OCI-LY1 (cell line): ENCODE data around the gene SH3RF1.

Source experiments
- H2AFZ ChIP-seq: fragments of 200-600 bp; sonication (generic), shearing (Covaris generic); 2 replicates; pipeline ENCODE4 v1.6.0; 2014; ENCODE audit warnings: antibody characterized with exemption, mild to moderate bottlenecking, low read length
- H3F3A ChIP-seq: fragments of 200-600 bp; sonication (generic), shearing (Covaris generic); 2 replicates; pipeline ENCODE4 v1.6.0; 2014; ENCODE audit warnings: mild to moderate bottlenecking, antibody characterized with exemption, low read length, moderate library complexity; ENCODE audit not compliant: insufficient read depth
- H3K27ac ChIP-seq: fragments of 200-600 bp; sonication (generic); 2 replicates; pipeline ENCODE4 v1.5.1; 2014; ENCODE audit warnings: low read length, mixed run types, mild to moderate bottlenecking, low read depth; ENCODE audit not compliant: poor library complexity, severe bottlenecking
- H3K27me3 ChIP-seq: fragments of 200-600 bp; sonication (generic); 2 replicates; pipeline ENCODE4 v1.6.0; 2014; ENCODE audit warnings: antibody characterized with exemption, mild to moderate bottlenecking, low read length, moderate library complexity; ENCODE audit not compliant: insufficient read depth
- H3K36me3 ChIP-seq: fragments of 200-600 bp; sonication (generic); 2 replicates; pipeline ENCODE4 v1.6.1; 2014; ENCODE audit warnings: mild to moderate bottlenecking, antibody characterized with exemption, low read length, moderate library complexity, mixed read lengths; ENCODE audit not compliant: insufficient read depth
- H3K4me1 ChIP-seq: fragments of 200-600 bp; sonication (generic); 2 replicates; pipeline ENCODE4 v1.5.1; 2014; ENCODE audit warnings: mild to moderate bottlenecking, low read length, moderate library complexity; ENCODE audit not compliant: insufficient read depth, severe bottlenecking
- H3K4me2 ChIP-seq: fragments of 200-600 bp; sonication (generic), shearing (Covaris generic); 2 replicates; pipeline ENCODE4 v1.6.1; 2014; ENCODE audit warnings: low read length
- H3K4me3 ChIP-seq: fragments of 200-600 bp; sonication (generic); 2 replicates; pipeline ENCODE4 v1.5.1; 2014; ENCODE audit warnings: low read length, low read depth, mild to moderate bottlenecking, mixed read lengths; ENCODE audit not compliant: poor library complexity, severe bottlenecking
- H3K79me2 ChIP-seq: fragments of 200-600 bp; shearing (Covaris generic); 2 replicates; pipeline ENCODE4 v1.6.1; 2016; ENCODE audit warnings: mixed run types, low read length, mixed read lengths; ENCODE audit not compliant: insufficient read depth
- H3K9ac ChIP-seq: fragments of 200-600 bp; sonication (generic), shearing (Covaris generic); 2 replicates; pipeline ENCODE4 v1.6.1; 2014; ENCODE audit warnings: mild to moderate bottlenecking, low read length, mixed read lengths
- H3K9me2 ChIP-seq: fragments of 200-600 bp; sonication (generic), shearing (Covaris generic); 2 replicates; pipeline ENCODE4 v1.6.1; 2014; ENCODE audit warnings: low read depth, mild to moderate bottlenecking, low read length, mixed read lengths
- H3K9me3 ChIP-seq: fragments of 200-600 bp; shearing (Covaris generic); 2 replicates; pipeline ENCODE4 v1.6.1; 2014; ENCODE audit warnings: low read length, mixed read lengths
- H4K20me1 ChIP-seq: fragments of 200-600 bp; sonication (generic), shearing (Covaris generic); 2 replicates; pipeline ENCODE4 v1.6.0; 2016; ENCODE audit warnings: mild to moderate bottlenecking, low read length; ENCODE audit not compliant: insufficient read depth
- EZH2 ChIP-seq: fragments of 200-600 bp; sonication (generic), shearing (Covaris generic); IDR thresholded peaks from 2 replicates; pipeline ENCODE4 v1.8.0; 2017; ENCODE audit warnings: borderline replicate concordance, mixed run types, mild to moderate bottlenecking, antibody characterized with exemption, low read length, moderate library complexity, mixed read lengths
- TF ChIP-seq, protein P1 (sequence below): fragments of 200-600 bp; sonication (generic), shearing (Covaris generic); IDR thresholded peaks from 2 replicates; pipeline ENCODE4 v1.5.1; 2017; ENCODE audit warnings: mild to moderate bottlenecking, antibody characterized with exemption, low read length, moderate library complexity, mixed read lengths

The SH3RF1 gene

DNA sequence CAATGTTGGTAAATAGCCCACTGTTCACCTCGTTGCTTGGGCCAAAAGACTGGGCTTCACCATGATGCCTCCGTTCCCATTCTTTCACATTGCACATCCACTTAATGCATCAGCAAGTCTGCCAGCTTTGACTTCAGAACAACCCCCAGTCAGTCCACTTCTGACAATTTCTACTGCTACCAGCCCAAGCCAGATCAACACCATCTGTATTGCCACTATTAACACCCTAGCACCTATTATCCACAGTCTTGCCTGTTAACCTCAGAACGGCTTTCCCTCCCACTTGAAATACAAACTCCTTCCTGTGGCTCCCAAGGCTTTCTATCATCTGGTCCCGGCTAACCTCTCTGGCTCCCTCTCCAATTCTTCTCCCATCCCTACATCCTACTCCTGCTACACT lies 95.7 kb downstream of the SH3RF1 start:
- TF ChIP-seq EZH2: no peak
- TF ChIP-seq, protein P1, sequence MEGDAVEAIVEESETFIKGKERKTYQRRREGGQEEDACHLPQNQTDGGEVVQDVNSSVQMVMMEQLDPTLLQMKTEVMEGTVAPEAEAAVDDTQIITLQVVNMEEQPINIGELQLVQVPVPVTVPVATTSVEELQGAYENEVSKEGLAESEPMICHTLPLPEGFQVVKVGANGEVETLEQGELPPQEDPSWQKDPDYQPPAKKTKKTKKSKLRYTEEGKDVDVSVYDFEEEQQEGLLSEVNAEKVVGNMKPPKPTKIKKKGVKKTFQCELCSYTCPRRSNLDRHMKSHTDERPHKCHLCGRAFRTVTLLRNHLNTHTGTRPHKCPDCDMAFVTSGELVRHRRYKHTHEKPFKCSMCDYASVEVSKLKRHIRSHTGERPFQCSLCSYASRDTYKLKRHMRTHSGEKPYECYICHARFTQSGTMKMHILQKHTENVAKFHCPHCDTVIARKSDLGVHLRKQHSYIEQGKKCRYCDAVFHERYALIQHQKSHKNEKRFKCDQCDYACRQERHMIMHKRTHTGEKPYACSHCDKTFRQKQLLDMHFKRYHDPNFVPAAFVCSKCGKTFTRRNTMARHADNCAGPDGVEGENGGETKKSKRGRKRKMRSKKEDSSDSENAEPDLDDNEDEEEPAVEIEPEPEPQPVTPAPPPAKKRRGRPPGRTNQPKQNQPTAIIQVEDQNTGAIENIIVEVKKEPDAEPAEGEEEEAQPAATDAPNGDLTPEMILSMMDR: no peak
- Histone ChIP-seq H3K36me3 (no peaks in the 10 kb centered on the region), H4K20me1 (no peaks in the 10 kb centered on the region), H3K9me3 (no peaks in the 10 kb centered on the region), H3K4me1 (no peaks in the 10 kb centered on the region), H3K9me2 (no peaks in the 10 kb centered on the region), H3K4me2 (no peak overlapping the region), H2AFZ (no peak overlapping the region), H3K9ac (no peak overlapping the region), H3K4me3 (no peak overlapping the region), H3K27ac (no peak overlapping the region), H3F3A (no peaks in the 10 kb centered on the region), H3K79me2 (no peaks in the 10 kb centered on the region), H3K27me3 (no peaks in the 10 kb centered on the region)

DNA sequence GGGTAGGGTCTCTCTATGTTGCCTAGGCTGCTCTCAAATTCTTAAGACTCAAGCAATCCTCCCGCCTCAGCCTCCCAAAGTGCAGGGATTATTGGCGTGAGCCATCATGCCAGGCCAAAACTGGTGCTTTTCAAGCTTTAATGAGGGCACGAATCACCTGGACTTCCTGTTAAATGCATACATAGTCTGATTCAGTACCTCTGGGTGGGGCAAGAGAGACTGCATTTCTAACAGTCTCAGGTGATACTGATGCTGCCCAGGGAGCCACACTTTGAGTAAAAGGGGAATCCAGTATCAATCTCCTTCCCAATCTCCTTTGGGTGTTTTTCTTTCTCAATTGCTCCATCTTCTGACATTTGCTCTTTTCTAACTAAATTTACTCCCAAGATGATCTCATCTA lies 96.5 kb downstream of the SH3RF1 start:
- Histone ChIP-seq H4K20me1 (no peaks in the 10 kb centered on the region), H3K9ac (no peak overlapping the region), H3K4me3 (no peak overlapping the region), H3K36me3 (no peaks in the 10 kb centered on the region), H2AFZ (no peak overlapping the region), H3F3A (no peaks in the 10 kb centered on the region), H3K9me2 (no peaks in the 10 kb centered on the region), H3K27me3 (no peaks in the 10 kb centered on the region), H3K4me1 (no peaks in the 10 kb centered on the region), H3K79me2 (no peaks in the 10 kb centered on the region), H3K27ac (no peak overlapping the region), H3K4me2 (no peak overlapping the region), H3K9me3 (no peaks in the 10 kb centered on the region)
- no peak for TF ChIP-seq EZH2
- TF ChIP-seq, protein P1: no peak

DNA sequence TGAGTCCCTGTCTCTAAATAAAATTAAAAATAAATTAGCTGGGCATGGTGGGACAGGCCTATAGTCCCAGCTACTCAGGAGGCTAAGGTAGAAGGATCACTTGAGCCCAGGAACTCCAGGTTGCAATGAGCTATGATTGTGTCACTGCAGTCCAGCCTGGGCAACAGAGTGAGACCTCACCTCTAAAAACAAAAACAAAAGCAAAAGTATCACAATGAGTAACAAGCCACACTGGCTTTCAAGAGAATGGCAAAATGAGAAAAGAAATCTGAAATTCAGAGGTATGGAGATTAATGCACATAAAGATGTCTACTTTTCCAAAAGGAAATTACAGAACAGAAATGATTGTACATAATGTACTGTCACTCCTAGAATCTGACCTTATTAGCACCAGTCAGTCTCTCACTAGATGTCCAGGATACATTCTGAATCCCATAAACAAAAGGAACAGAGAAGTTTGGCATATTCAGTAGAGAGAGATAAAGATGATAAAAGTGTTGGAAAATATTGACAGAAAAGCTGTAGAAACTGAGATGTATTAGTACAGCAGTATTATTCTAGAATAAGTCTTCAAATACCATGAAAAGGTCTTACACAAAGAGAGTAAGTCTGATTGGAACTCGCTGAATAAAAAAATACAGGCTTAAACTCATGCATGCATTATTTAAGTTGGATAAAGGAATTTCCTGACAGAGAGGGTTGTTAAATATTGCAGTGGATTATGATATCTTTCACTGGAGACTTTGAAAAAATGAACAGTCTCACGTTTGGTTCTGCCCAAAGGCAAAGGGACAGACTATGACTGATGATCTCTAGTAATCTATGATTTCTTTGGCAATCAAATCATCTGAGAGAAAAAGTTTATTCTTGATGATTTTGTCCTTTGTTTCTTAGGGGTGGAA lies 102.5 kb downstream of the SH3RF1 start:
- H3K9me2 ChIP-seq: no peaks in the 10 kb centered on the region
- no peak overlapping the region for H3K9ac ChIP-seq
- no peaks in the 10 kb centered on the region for H3K36me3 ChIP-seq
- no peak overlapping the region for H3K27ac ChIP-seq
- H3K9me3 ChIP-seq: no peaks in the 10 kb centered on the region
- no peaks in the 10 kb centered on the region for H3F3A ChIP-seq
- H3K4me1 ChIP-seq: no peaks in the 10 kb centered on the region
- no peak overlapping the region for H2AFZ ChIP-seq
- no peak for TF ChIP-seq EZH2
- TF ChIP-seq, protein P1: no peak
- H3K27me3 ChIP-seq: no peaks in the 10 kb centered on the region; the same call in 1 of the 2 replicates
- H4K20me1 ChIP-seq: no peaks in the 10 kb centered on the region
- no peak overlapping the region for H3K4me2 ChIP-seq
- no peak overlapping the region for H3K4me3 ChIP-seq
- no peaks in the 10 kb centered on the region for H3K79me2 ChIP-seq
